Stimulated activated CD4-positive, alpha-beta T cell treated with anti-CD3 and anti-CD28 coated beads, Interleukin-12 subunit alpha, Interleukin-12 subunit beta, amount 100 ng/mL, for 4 hours (primary cell): ENCODE results near the gene PAK4.
"Not testable (repeated sequence)": the region's sequence is repeated elsewhere in the genome, so short reads cannot be mapped to it uniquely, and the experiment has no call there.

Source experiments
- DNase-seq: peaks from one replicate; pipeline ENCODE4 v3.0.0-alpha.2; 2020

The PAK4 gene

GRCh38 chr19:39130337-39131254, 5.0 kb downstream of the PAK4 start:
- DNase-seq: no peak

- no peak for DNase-seq
Measured at GRCh38 chr19:39131255-39131755, 5.7 kb downstream of the PAK4 start.

- no peak for DNase-seq
Measured at GRCh38 chr19:39132344-39132969, 6.9 kb downstream of the PAK4 start.

- no peak for DNase-seq
Measured at GRCh38 chr19:39133431-39134270, 8.1 kb downstream of the PAK4 start.

GRCh38 chr19:39135701-39136100, 10.1 kb downstream of the PAK4 start:
- no peak for DNase-seq

- DNase-seq: no peak
Measured at GRCh38 chr19:39136225-39136940, 10.8 kb downstream of the PAK4 start.

- DNase-seq: no peak
Measured at GRCh38 chr19:39137131-39137530, 11.5 kb downstream of the PAK4 start.

- no peak for DNase-seq
Measured at GRCh38 chr19:39138221-39139211, 12.9 kb downstream of the PAK4 start.

GRCh38 chr19:39139305-39139874, 13.8 kb downstream of the PAK4 start:
- DNase-seq: no peak

GRCh38 chr19:39139971-39140453, 14.4 kb downstream of the PAK4 start:
- DNase-seq: no peak

GRCh38 chr19:39140594-39140993, 15.0 kb downstream of the PAK4 start:
- no peak for DNase-seq

- DNase-seq: no peak
Measured at GRCh38 chr19:39141929-39142328, 16.3 kb downstream of the PAK4 start.

- DNase-seq: no peak
Measured at GRCh38 chr19:39142630-39143029, 17.0 kb downstream of the PAK4 start.

- DNase-seq: not testable (repeated sequence)
Measured at GRCh38 chr19:39143757-39144289, 18.2 kb downstream of the PAK4 start.

GRCh38 chr19:39144290-39145071, 18.9 kb downstream of the PAK4 start:
- no peak for DNase-seq

GRCh38 chr19:39145180-39145953, 19.8 kb downstream of the PAK4 start:
- no peak for DNase-seq

GRCh38 chr19:39146091-39146490, 20.5 kb downstream of the PAK4 start:
- no peak for DNase-seq

GRCh38 chr19:39146686-39147450, 21.3 kb downstream of the PAK4 start:
- no peak for DNase-seq
